WERI-Rb-1 (cell line): ENCODE measurements around the gene SNCG.
A peak's percentile ranks its signal among the peaks of the same experiment; 100 is the strongest.

Source experiments
- DNase-seq: peaks from one replicate; pipeline ENCODE4 v3.0.0-alpha.2; 2020
- H3K27ac ChIP-seq: fragments of 250-450 bp; sonication (Bioruptor Pico); 2 replicates; pipeline ENCODE4 v1.5.1; 2020; ENCODE audit warnings: mild to moderate bottlenecking, moderate library complexity
- H3K27me3 ChIP-seq: fragments of 250-450 bp; sonication (Bioruptor Pico); 2 replicates; pipeline ENCODE4 v1.5.1; 2021; ENCODE audit warnings: mild to moderate bottlenecking, low read depth, moderate library complexity; ENCODE audit not compliant: insufficient read depth, severe bottlenecking
- H3K36me3 ChIP-seq: fragments of 250-450 bp; sonication (Bioruptor Pico); 2 replicates; pipeline ENCODE4 v1.5.1; 2020; ENCODE audit warnings: mild to moderate bottlenecking, moderate library complexity
- H3K4me3 ChIP-seq: 2 replicates; pipeline ENCODE4 v1.5.1; 2011; ENCODE audit warnings: low read depth, mild to moderate bottlenecking, control low read depth, low read length
- H3K9me3 ChIP-seq: fragments of 250-450 bp; sonication (Bioruptor Pico); 2 replicates; pipeline ENCODE4 v1.5.1; 2021; ENCODE audit warnings: mild to moderate bottlenecking, moderate library complexity; ENCODE audit not compliant: severe bottlenecking
- TF ChIP-seq, protein P1 (sequence below): IDR thresholded peaks from 2 replicates; pipeline ENCODE4 v1.5.1; 2011; ENCODE audit warnings: low read depth, mild to moderate bottlenecking, control low read depth, inconsistent platforms, low read length

Gene SNCG

DNA sequence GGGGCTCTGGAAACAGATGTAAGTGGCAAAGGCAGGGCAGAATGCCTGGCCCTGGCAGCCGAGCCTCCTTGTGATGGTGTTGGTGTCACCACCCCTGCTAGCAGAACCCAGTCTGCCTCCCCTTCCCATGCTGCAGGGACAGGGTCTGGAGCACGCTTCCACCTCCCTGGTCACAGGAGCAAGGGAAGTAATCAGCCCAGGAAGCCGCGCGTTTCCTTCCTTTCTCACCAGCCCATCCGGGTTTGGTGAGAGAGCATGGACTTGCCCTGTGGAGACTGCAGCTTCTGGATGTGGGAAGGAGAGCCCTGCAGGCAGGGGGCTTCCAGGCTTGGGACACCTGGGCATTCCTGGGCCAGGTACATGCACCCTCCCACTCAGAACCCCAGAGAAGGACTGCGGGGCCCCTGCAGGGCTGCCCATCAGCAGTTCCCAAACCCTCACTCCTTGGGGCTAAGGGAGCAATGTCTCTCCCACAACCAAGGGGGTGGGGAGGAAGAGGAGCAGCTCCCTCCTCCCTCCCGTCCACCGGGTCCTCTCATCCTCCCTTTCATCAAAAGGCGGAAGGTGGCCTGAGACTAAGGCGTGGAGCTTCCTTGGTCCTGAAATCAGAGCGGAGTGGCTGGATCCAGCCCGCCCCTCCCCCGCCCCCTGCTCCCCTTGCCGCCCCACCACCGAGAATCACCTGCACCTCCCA, 2.8 kb upstream of the SNCG start:
- peaks cover 21% of the 10 kb centered on the region for H3K9me3 ChIP-seq
- H3K27me3 ChIP-seq: no peaks in the 10 kb centered on the region
- TF ChIP-seq, protein P1, sequence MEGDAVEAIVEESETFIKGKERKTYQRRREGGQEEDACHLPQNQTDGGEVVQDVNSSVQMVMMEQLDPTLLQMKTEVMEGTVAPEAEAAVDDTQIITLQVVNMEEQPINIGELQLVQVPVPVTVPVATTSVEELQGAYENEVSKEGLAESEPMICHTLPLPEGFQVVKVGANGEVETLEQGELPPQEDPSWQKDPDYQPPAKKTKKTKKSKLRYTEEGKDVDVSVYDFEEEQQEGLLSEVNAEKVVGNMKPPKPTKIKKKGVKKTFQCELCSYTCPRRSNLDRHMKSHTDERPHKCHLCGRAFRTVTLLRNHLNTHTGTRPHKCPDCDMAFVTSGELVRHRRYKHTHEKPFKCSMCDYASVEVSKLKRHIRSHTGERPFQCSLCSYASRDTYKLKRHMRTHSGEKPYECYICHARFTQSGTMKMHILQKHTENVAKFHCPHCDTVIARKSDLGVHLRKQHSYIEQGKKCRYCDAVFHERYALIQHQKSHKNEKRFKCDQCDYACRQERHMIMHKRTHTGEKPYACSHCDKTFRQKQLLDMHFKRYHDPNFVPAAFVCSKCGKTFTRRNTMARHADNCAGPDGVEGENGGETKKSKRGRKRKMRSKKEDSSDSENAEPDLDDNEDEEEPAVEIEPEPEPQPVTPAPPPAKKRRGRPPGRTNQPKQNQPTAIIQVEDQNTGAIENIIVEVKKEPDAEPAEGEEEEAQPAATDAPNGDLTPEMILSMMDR: no peak
- no peak for DNase-seq
- H3K4me3 ChIP-seq: no peak overlapping the region
- H3K36me3 ChIP-seq: no peaks in the 10 kb centered on the region
- no peak overlapping the region; the same call in none of the 2 replicates for H3K27ac ChIP-seq

DNA sequence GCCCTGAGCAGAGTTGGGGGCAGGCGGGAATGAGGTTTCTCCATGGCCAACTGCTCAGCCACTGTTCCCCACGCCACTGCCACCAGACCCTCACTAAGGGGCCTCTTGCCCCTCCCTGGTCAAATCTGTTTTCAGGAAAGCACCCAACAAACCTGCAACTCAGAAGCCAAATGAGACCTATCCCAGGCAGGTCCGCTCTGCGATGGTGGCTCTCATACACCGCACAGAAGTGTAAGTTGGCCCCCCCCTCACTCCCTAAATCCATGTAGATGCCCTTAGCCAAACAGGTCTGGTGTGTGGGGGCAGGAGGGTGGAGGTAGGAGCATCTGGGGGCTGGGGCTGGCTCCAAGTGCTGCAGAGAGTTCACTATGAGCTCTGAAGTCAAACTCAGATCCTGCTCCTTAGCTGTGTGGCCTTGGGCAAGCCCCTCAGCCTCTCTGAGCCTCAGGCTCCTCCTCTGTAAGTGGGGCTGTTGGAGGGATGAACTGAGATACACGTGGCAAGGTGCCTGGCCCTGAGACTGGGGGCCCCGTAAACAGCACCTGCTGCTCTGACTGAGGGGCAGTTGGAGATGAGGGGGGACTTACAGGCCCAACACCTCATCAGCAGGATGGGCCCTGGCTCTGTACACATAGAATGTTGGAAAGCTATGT, 2.1 kb upstream of the SNCG start:
- no peak for DNase-seq
- Histone ChIP-seq H3K4me3 (no peak overlapping the region), H3K9me3 (peaks cover 20% of the 10 kb centered on the region), H3K36me3 (no peaks in the 10 kb centered on the region), H3K27ac (no peak overlapping the region), H3K27me3 (no peaks in the 10 kb centered on the region)
- TF ChIP-seq, protein P1: no peak

DNA sequence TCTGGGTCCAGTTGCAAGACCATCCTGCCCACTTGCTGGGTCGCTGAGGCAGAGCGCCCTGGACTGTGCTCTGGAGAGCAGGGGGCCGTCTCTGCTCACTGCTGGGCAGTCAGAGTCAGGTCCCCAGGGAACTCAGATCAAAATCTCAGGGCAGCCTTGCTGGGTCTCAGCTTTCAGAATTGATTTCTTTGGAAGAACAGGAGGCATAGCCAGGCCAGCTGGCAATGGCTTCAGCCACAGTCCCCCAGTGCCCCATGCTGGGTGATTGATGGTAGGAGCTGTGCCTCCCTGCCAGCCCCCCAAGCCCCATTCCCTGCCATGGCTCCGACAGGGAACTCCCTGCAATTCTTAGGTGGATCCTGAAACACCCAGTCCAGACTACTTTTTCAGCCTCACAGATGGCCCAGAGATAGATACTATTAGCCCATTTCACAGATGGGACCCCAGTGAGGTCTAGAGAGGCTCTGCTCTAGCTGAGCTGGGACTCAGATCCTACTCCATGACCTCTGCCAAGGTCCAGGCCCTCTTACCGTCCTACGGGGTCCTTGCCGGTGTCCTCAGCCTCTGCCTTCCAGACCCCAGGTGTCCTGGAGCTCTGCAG, 1.5 kb upstream of the SNCG start:
- Histone ChIP-seq H3K36me3 (no peaks in the 10 kb centered on the region), H3K4me3 (no peak overlapping the region), H3K9me3 (peaks cover 14% of the 10 kb centered on the region), H3K27me3 (no peaks in the 10 kb centered on the region), H3K27ac (no peak overlapping the region)
- TF ChIP-seq, protein P1: no peak
- DNase-seq: no peak

DNA sequence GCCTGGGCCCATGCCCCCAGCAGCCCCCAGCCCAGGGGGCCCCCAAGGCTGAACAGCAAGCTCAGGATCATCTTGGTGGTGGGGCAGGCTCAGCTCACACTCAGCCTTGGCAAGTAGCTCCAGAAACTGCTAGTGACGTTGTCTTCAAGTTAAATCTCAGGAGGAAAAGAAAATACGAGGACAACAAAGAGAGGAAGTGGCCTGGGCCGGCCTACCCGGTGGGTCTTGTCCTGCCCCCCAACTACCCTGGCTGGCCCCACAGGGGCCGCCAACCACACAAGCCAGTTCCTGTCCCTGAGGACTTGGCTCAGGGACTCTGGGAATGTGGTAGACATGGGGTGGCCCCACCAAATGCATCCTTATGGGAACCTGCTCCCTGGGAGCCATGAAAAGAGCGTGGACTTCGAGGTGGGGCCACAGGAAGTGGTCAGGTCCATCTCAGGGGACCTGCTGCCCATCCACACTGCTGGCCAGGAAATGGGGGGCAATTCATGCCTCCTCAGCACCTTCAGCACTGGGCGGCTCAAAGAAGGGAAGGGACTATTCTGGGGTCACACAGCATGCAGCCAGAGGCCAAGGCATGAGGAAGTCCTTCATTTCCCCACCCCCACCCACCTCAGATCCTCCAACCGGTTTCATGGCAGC, 806 bp upstream of the SNCG start, which contains the start of gene MMRN2:
TSS of gene MMRN2 (minus strand) at position 145 of the 645 bp plus-strand sequence. CDS start at position 71, 74 bp downstream.
- H3K4me3 ChIP-seq: no peak within 1 kb of the TSS
- H3K27ac ChIP-seq: peak within 1 kb of the TSS; percentile 39
- no peaks in the 10 kb centered on the region for H3K27me3 ChIP-seq
- H3K36me3 ChIP-seq: no peaks in the 10 kb centered on the region
- TF ChIP-seq, protein P1: no peak
- no peak for DNase-seq
- H3K9me3 ChIP-seq: peaks cover 9% of the 10 kb centered on the region

DNA sequence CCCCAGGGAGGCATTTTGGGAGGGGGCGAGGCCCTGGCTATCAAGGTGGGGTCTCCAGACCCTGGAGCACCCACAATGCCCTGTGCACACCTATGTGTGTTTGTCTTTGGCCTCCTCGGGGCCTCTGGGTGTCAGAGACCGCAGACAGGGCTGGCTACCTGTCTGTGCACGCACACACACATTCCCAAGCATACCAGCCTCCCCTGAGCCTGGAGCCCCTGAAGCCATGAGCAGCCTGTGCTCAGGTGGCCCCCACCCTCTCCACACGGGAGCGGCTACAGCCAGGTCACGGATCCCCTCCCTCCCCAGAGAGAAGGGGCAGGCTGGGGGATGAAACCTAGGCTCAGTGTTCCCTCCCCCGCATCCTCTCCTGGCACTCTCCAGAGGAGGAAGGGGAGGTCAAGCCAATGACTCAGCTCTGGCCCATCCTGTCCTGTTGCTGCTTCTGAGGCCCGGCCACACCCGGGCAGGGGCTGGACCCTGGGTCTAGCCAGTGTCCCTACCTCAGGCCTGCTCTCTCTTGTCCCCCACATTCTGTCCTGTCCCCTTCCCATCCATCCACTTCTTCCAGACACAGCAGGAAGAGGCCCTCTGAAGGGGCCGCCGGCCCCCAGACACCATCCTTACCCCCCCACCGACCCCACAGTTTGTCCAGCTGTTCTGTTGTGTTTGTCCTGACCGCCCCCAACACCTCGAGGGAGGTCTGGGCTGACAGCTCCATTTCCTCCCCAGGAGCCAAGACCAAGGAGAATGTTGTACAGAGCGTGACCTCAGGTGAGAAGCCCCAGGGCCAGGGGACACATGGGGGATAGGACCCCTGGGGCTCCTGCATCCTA, 720 bp downstream of the SNCG start:
- Histone ChIP-seq H3K4me3 (no peak overlapping the region), H3K27ac (peak overlapping the region; percentile 57), H3K9me3 (no peaks in the 10 kb centered on the region), H3K36me3 (no peaks in the 10 kb centered on the region), H3K27me3 (no peaks in the 10 kb centered on the region)
- peak; percentile 51 for DNase-seq
- TF ChIP-seq, protein P1: no peak
